Kidney (tissue), 14 donors: Measurements from ENCODE around the gene DHX9. TPM values are rescaled to one million over a fixed set of nuclear protein-coding genes. Genes with fewer than 3 reads are reported as not detected.

Source experiments
- DNase-seq, 5 donors: peaks; one replicate each; pipeline ENCODE4 v3.0.0-alpha.2; 2013 to 2020
- FAIRE-seq: peaks from 2 replicates; lab custom pipeline; 2012; peaks lifted over from hg19 to GRCh38; lab: Jason Lieb, UNC
- H3K27ac ChIP-seq, 2 donors: one replicate each; pipeline ENCODE4 v1.7.0; 2013; ENCODE audit warnings: low read depth in 2 of 2, low read length in 2 of 2, inconsistent platforms in 1 of 2
- H3K27me3 ChIP-seq: one replicate; pipeline ENCODE4 v1.7.1; 2013; ENCODE audit warnings: low read length, inconsistent platforms; ENCODE audit not compliant: control insufficient read depth, insufficient read depth
- H3K36me3 ChIP-seq, 3 donors: one replicate each; pipeline versions ENCODE4 v1.7.0 to v1.7.1; 2013; ENCODE audit warnings: low read length in 3 of 3, control low read depth in 1 of 3, inconsistent platforms in 1 of 3; ENCODE audit not compliant: insufficient read depth in 3 of 3, control insufficient read depth in 2 of 3
- H3K4me1 ChIP-seq, 3 donors: one replicate each; pipeline versions ENCODE4 v1.7.0 to v1.7.1; 2013; ENCODE audit warnings: low read length in 3 of 3, inconsistent platforms in 1 of 3, low read depth in 1 of 3; ENCODE audit not compliant: control insufficient read depth in 2 of 3, insufficient read depth in 2 of 3
- H3K4me3 ChIP-seq, 3 donors: one replicate each; pipeline versions ENCODE4 v1.7.0 to v1.8.1; 2013; ENCODE audit warnings: low read length in 3 of 3, control low read depth in 1 of 3, inconsistent platforms in 1 of 3
- H3K9ac ChIP-seq, 3 donors: one replicate each; pipeline versions ENCODE4 v1.7.0 to v1.7.1; 2013; ENCODE audit warnings: low read length in 3 of 3, control low read depth in 1 of 3, inconsistent platforms in 1 of 3
- H3K9me3 ChIP-seq, 3 donors: one replicate each; pipeline versions ENCODE4 v1.7.0 to v1.7.1; 2013; ENCODE audit warnings: low read length in 3 of 3, control low read depth in 1 of 3, inconsistent platforms in 1 of 3; ENCODE audit not compliant: control insufficient read depth in 2 of 3, insufficient read depth in 1 of 3
- CTCF ChIP-seq: IDR thresholded peaks from 3 replicates; pipeline ENCODE4 v1.5.1; 2012; ENCODE audit warnings: mild to moderate bottlenecking, moderate library complexity, borderline replicate concordance; ENCODE audit not compliant: insufficient read depth; ENCODE audit errors: extremely low read depth
- intact Hi-C: fragments of 100-400 bp; cut with DNase I; formaldehyde crosslinking; loops from one replicate; pipeline ENCODE4 v1.11.1; 2022
- polyA plus RNA-seq: library from polyadenylated mRNA; stranded (reverse); fragments of 350-450 nt; fragmentation: Illumina TruSeq; extraction: RNeasy Lipid Tissue Mini Kit (QIAGEN cat#74804); gene quantifications from one replicate; pipeline ENCODE4 v1.2.3, GENCODE V29; 2014; ENCODE audit warnings: low read depth, low replicate concordance; ENCODE audit not compliant: insufficient read depth
- total RNA-seq: library from RNA; stranded (reverse); fragmentation: NEBNext Ultra II Directional; extraction: Animal tissue kit (Norgen Biotek cat#: 25700); gene quantifications from one replicate; pipeline ENCODE4 v1.2.1, GENCODE V29; 2021
- donor health status: control.
- donor health status: control.
- donor health status: control.
- donor health status: control.
- donor health status: control.
- donor health status: DM: yes; HTN: yes; CAD: no.
- donor health status: Normal renal cell carcinoma (clear cell type).

The DHX9 gene
- total and polyA plus RNA-seq, 2 donors from 2014 or later: 72.3 to 152 TPM

GRCh38 chr1:182829285-182829932 is 9.7 kb upstream of the DHX9 start:
- no peak overlapping the region for H3K27ac ChIP-seq
- no peak overlapping the region for H3K9ac ChIP-seq
- no peak overlapping the region for H3K4me3 ChIP-seq
- no peaks in the 10 kb centered on the region for H3K27me3 ChIP-seq
- H3K36me3 ChIP-seq: no peaks in the 10 kb centered on the region
- no peak for FAIRE-seq
- no peaks in the 10 kb centered on the region for H3K4me1 ChIP-seq
- intact Hi-C loops: no loop called here
- no peaks in the 10 kb centered on the region for H3K9me3 ChIP-seq
- DNase-seq: no peak
- no peak for TF ChIP-seq CTCF

- Histone ChIP-seq H3K27me3 (no peaks in the 10 kb centered on the region), H3K4me3 (no peak overlapping the region), H3K9me3 (no peaks in the 10 kb centered on the region), H3K9ac (no peak overlapping the region), H3K36me3 (no peaks in the 10 kb centered on the region), H3K27ac (no peak overlapping the region), H3K4me1 (no peaks in the 10 kb centered on the region)
- no peak for TF ChIP-seq CTCF
- intact Hi-C loops: no loop called here
- FAIRE-seq: no peak
- no peak for DNase-seq
Measured at GRCh38 chr1:182833271-182833670, 5.9 kb upstream of the DHX9 start.

DNA sequence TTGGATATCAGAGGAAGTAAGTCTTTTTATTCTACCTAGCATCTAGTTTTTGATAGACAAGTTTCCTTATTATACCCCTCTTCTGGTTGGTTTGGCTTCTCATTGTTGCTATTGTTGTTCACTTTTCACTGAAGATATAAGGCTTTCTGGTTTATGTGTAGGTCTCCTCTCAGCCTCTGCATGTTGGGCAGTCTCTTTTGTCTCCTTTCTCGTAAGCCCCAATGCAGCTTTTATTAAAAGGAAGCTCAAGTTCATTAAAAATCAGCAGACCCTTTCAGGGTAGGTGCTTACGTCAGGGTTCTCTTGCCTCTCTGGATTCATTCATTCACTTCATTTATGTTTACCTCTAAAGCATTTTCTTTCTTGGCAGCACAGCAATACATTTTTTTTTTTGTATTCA is 4.8 kb upstream of the DHX9 start:
- TF ChIP-seq CTCF: no peak
- intact Hi-C loops: no loop called here
- Histone ChIP-seq H3K4me3 (no peak overlapping the region), H3K27me3 (no peaks in the 10 kb centered on the region), H3K4me1 (peaks cover 0 to 2% (median 0%) of the 10 kb centered on the region in 3 donors), H3K36me3 (no peaks in the 10 kb centered on the region), H3K27ac (no peak overlapping the region), H3K9ac (no peak overlapping the region), H3K9me3 (no peaks in the 10 kb centered on the region)
- DNase-seq (no peak), FAIRE-seq (no peak)

DNA sequence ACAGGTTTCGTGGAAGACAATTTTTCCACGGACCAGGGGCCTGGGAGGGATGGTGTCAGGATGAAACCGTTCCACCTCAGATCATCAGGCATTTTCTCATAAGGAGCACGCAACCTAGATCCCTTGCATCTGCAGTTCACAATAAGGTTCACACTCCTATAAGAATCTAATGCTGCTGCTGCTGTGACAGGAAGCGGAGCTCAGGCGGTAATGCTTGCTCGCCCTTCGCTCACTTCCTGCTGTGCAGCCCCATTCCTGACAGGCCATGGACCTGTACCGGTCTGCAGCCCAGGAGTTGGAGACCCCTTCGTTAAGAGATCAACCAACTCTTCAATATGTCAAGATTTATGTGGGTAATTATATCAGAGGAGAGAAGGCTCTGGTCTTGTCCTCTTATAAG is 3.3 kb upstream of the DHX9 start:
- no peaks in the 10 kb centered on the region for H3K9me3 ChIP-seq
- no peaks in the 10 kb centered on the region for H3K27me3 ChIP-seq
- intact Hi-C loops: no loop called here
- DNase-seq: no peak
- H3K27ac ChIP-seq: no peak overlapping the region
- peaks cover 0 to 2% (median 0%) of the 10 kb centered on the region in 3 donors for H3K4me1 ChIP-seq
- H3K36me3 ChIP-seq: no peaks in the 10 kb centered on the region
- no peak overlapping the region for H3K9ac ChIP-seq
- no peak for FAIRE-seq
- TF ChIP-seq CTCF: no peak
- H3K4me3 ChIP-seq: no peak overlapping the region
